Measurements from ENCODE around the gene KCNAB1. TPM values are rescaled to one million over a fixed set of nuclear protein-coding genes. Genes with fewer than 3 reads are reported as not detected.

KCNAB1 gene
- total RNA-seq, 4 donors from 2014 or later = 0.38 to 1.5 (median 0.49) TPM

- TF ChIP-seq POLR2A (IDR thresholded peaks at IDR 0.05) = no peak
- TF ChIP-seq POLR2AphosphoS5 (IDR thresholded peaks at IDR 0.05) = no peak
- no peak for TF ChIP-seq CTCF (IDR thresholded peaks at IDR 0.05)
- TF ChIP-seq EP300 (IDR thresholded peaks at IDR 0.05) = no peak
- Histone ChIP-seq H3K27me3 (no peaks in the 10 kb centered on the region), H3K36me3 (no peaks in the 10 kb centered on the region), H3K4me3 (no peak overlapping the region), H3K4me1 (no peaks in the 10 kb centered on the region), H3K27ac (no peak overlapping the region), H3K9me3 (no peaks in the 10 kb centered on the region)
- no peak for DNase-seq (ENCODE audit: low spot score in 2 of 2)
Observed at GRCh38 chr3:156180077-156180476, 59.7 kb downstream of the KCNAB1 start.

- Histone ChIP-seq H3K36me3 (no peaks in the 10 kb centered on the region), H3K9me3 (no peaks in the 10 kb centered on the region), H3K27me3 (no peaks in the 10 kb centered on the region), H3K4me1 (no peaks in the 10 kb centered on the region), H3K4me3 (no peak overlapping the region), H3K27ac (no peak overlapping the region)
- 70% methylated on average over 2 of the region's 2 CpGs for WGBS
- no peak for TF ChIP-seq POLR2AphosphoS5 (IDR thresholded peaks at IDR 0.05)
- no peak for TF ChIP-seq CTCF (IDR thresholded peaks at IDR 0.05)
- TF ChIP-seq EP300 (IDR thresholded peaks at IDR 0.05) = no peak
- no peak for TF ChIP-seq POLR2A (IDR thresholded peaks at IDR 0.05)
- DNase-seq (ENCODE audit: low spot score in 2 of 2) = no peak
Observed at GRCh38 chr3:156181509-156181908, 61.1 kb downstream of the KCNAB1 start.

GRCh38 chr3:156183396-156183795, 63.0 kb downstream of the KCNAB1 start:
- H3K9me3 ChIP-seq = no peaks in the 10 kb centered on the region
- no peak for TF ChIP-seq POLR2A (IDR thresholded peaks at IDR 0.05)
- TF ChIP-seq EP300 (IDR thresholded peaks at IDR 0.05) = no peak
- TF ChIP-seq POLR2AphosphoS5 (IDR thresholded peaks at IDR 0.05) = no peak
- TF ChIP-seq CTCF (IDR thresholded peaks at IDR 0.05) = no peak
- no peak for DNase-seq (ENCODE audit: low spot score in 2 of 2)
- no peaks in the 10 kb centered on the region for H3K36me3 ChIP-seq
- H3K4me3 ChIP-seq = no peak overlapping the region
- no peaks in the 10 kb centered on the region for H3K27me3 ChIP-seq
- WGBS = 44% methylated on average over 1 of the region's 1 CpG
- H3K27ac ChIP-seq = no peak overlapping the region
- H3K4me1 ChIP-seq = no peaks in the 10 kb centered on the region

- 76% methylated on average over 1 of the region's 1 CpG for WGBS
- TF ChIP-seq EP300 (IDR thresholded peaks at IDR 0.05) (no peak), POLR2AphosphoS5 (IDR thresholded peaks at IDR 0.05) (no peak), POLR2A (IDR thresholded peaks at IDR 0.05) (no peak), CTCF (IDR thresholded peaks at IDR 0.05) (no peak)
Observed at GRCh38 chr3:156184156-156184555, 63.8 kb downstream of the KCNAB1 start.

GRCh38 chr3:156187146-156187769, 66.9 kb downstream of the KCNAB1 start:
- H3K4me1 ChIP-seq = no peaks in the 10 kb centered on the region
- no peak for DNase-seq (ENCODE audit: low spot score in 2 of 2)
- no peaks in the 10 kb centered on the region for H3K9me3 ChIP-seq
- WGBS = 90% methylated on average over 2 of the region's 2 CpGs
- H3K27me3 ChIP-seq = no peaks in the 10 kb centered on the region
- no peak overlapping the region for H3K4me3 ChIP-seq
- no peaks in the 10 kb centered on the region for H3K36me3 ChIP-seq
- H3K27ac ChIP-seq = no peak overlapping the region
- no peak for TF ChIP-seq EP300 (IDR thresholded peaks at IDR 0.05)
- no peak for TF ChIP-seq POLR2A (IDR thresholded peaks at IDR 0.05)
- TF ChIP-seq CTCF (IDR thresholded peaks at IDR 0.05) = no peak
- no peak for TF ChIP-seq POLR2AphosphoS5 (IDR thresholded peaks at IDR 0.05)

More at GRCh38 chr3:156184156-156184555, 63.8 kb downstream of the KCNAB1 start:
- H3K4me3 ChIP-seq = no peak overlapping the region
- no peaks in the 10 kb centered on the region for H3K9me3 ChIP-seq
- no peak for DNase-seq (ENCODE audit: low spot score in 2 of 2)
- no peaks in the 10 kb centered on the region for H3K4me1 ChIP-seq
- H3K27ac ChIP-seq = no peak overlapping the region
- H3K27me3 ChIP-seq = no peaks in the 10 kb centered on the region
- no peaks in the 10 kb centered on the region for H3K36me3 ChIP-seq

Data from suprapubic skin (tissue), 4 donors.